ENCODE results near the gene SYNPO2.

The SYNPO2 gene

GRCh38 chr4:118904935-118905334 is 16.3 kb downstream of the SYNPO2 start:
- H3K4me3 ChIP-seq, result peak overlapping the region; percentile 50
- DNase-seq (ENCODE audit: low spot score), result no peak
- TF ChIP-seq CTCF (IDR thresholded peaks at IDR 0.05), result no peak
- H3K27ac ChIP-seq, result peak overlapping the region; percentile 77 to 88

GRCh38 chr4:118905566-118905965 is 16.9 kb downstream of the SYNPO2 start:
- Histone ChIP-seq H3K27ac (peak overlapping the region; percentile 77 to 88), H3K4me3 (peak overlapping the region; percentile 50)
- TF ChIP-seq CTCF (IDR thresholded peaks at IDR 0.05), result no peak
- no peak for DNase-seq (ENCODE audit: low spot score)

GRCh38 chr4:118909173-118909956 is 20.7 kb downstream of the SYNPO2 start:
- Histone ChIP-seq H3K4me3 (peak overlapping the region; percentile 49), H3K27ac (peak overlapping the region; percentile 61 to 78)
- no peak for TF ChIP-seq CTCF (IDR thresholded peaks at IDR 0.05)
- no peak for DNase-seq (ENCODE audit: low spot score)

GRCh38 chr4:118910221-118910620 is 21.6 kb downstream of the SYNPO2 start:
- no peak for DNase-seq (ENCODE audit: low spot score)
- no peak for TF ChIP-seq CTCF (IDR thresholded peaks at IDR 0.05)
- H3K4me3 ChIP-seq, result peak overlapping the region; percentile 49
- peak overlapping the region; percentile 61 to 78 for H3K27ac ChIP-seq

GRCh38 chr4:118911238-118911703 is 22.6 kb downstream of the SYNPO2 start:
- no peak for DNase-seq (ENCODE audit: low spot score)
- H3K27ac ChIP-seq, result peak overlapping the region in 1 of 2 donors; percentile 61
- no peak for TF ChIP-seq CTCF (IDR thresholded peaks at IDR 0.05)
- H3K4me3 ChIP-seq, result no peak overlapping the region

- DNase-seq (ENCODE audit: low spot score), result no peak
- no peak for TF ChIP-seq CTCF (IDR thresholded peaks at IDR 0.05)
- Histone ChIP-seq H3K27ac (no peak overlapping the region), H3K4me3 (no peak overlapping the region)
Measured at GRCh38 chr4:118915468-118915867, 26.8 kb downstream of the SYNPO2 start.

- Histone ChIP-seq H3K27ac (peak overlapping the region; percentile 74 to 81), H3K4me3 (no peak overlapping the region)
- DNase-seq (ENCODE audit: low spot score), result no peak
- no peak for TF ChIP-seq CTCF (IDR thresholded peaks at IDR 0.05)
Measured at GRCh38 chr4:118916691-118917289, 28.1 kb downstream of the SYNPO2 start.
